COLO668 (cell line): ENCODE data around the gene SLC38A10.

Source experiments
- DNase-seq: peaks from one replicate; lab custom pipeline; 2025; ENCODE audit not compliant: unreplicated experiment; lab: John Stamatoyannopoulos, UW

SLC38A10 gene

DNA sequence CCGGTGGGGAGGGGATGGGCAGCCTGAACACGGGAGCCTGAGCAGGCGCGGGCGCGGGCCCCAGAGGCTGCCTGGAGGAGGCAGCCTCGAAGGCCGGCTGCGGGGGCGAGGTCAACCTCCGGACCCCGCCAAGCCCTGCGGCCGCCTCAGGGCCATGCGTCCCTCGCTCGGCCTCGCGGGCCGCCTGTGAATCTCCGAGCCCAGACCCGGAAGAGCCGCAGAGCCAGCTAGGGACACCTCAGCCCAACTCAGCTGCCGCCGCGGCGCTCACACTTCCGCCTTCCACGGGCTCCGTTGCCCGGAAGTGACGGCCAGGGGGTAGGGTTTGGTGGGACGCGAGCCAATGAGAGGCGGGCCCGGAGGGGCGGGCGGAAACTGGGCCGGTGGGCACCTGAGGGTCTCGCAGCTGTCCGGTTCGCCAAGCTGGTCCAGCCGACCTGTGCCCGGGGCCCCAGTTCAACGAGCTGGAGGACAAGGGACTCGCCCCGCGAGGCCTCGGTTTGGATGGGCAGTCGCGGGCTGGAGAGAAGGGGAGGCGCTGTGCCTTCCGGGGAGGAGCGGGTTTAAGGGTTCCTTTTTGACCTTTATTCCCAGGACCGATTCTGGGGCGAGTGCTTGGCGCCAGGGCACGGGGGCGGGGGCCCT is at the start of gene SLC38A10:
Gene SLC38A10 (minus strand): TSS at position 277 of the 645 bp plus-strand sequence. CDS start 386 bp downstream, outside the sequence.
- DNase-seq, result peak; percentile 86

DNA sequence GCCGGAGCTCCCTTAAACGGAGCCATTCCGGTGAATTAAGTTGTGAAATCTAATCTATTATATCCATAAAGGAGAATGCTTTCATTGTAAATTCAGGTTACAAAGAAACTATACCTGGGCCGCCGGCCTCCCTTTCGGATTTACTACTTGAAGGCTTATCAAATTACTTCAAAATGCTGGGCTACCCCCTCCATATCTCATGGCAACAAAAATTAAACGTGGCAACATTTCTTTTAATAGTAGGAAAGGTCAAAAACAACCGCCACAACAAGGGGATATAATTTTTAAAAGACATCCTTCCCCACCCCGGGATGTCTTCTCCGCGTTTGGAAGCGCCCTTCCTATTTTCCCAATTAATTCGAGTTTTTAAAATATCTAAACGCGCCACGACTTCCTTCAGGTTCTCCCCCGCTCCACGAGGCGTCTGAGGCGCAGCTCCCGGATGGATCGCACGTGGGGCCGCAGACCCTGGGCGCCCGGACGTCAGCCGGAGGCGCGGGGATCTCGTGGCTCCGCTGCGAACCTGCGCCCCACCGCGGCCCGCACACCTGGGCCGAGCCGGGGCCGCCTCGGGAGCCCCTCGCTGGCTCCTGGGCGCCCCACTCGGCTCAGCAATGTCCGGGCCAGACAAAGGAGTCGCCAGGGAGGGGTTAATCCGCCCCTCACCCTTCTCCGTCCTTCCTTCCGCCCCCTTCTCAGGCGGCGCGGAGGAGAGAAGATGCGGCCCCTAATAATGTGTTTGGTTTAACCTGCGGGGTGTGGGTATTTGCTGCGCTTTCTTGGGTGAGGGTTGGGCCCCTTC is 47.4 kb upstream of the SLC38A10 start:
- DNase-seq, result peak; percentile 42

DNA sequence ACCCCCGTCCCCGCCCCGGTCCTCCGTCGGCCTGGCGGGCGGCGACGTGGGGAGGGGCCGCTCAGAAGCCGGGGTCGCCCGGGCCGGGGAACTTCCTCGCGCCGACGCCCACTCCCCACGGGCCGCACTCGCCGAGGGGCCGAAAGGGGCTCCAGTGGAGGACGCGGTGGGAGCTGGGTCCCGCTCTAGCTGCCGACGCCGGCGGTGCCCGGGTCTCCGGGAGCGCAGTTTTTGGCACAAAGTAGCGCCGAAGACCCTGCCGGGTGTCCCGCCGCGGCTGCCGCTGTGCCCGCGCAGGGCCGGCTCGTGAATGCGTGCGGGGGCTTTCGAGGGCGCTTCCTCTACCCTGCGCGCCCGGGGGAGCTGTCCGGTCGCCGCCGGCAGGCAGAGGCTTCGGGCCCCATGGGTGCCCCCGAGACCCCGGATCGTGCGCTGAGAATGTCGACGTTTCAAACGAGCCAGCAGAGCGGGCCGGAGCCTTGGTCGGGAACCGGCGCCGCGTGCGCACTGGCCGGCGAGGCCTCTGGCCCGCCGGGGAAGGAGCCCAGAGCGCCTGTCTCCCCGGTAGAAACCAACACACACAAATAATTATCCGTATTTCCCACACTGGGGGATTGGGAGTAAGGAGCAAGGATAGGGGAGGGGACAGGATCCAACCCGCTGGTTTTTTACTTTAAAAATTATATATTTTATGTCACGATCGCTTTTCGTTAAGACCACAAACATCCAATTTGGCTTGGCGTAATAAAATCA is 46.6 kb upstream of the SLC38A10 start:
- no peak for DNase-seq

DNA sequence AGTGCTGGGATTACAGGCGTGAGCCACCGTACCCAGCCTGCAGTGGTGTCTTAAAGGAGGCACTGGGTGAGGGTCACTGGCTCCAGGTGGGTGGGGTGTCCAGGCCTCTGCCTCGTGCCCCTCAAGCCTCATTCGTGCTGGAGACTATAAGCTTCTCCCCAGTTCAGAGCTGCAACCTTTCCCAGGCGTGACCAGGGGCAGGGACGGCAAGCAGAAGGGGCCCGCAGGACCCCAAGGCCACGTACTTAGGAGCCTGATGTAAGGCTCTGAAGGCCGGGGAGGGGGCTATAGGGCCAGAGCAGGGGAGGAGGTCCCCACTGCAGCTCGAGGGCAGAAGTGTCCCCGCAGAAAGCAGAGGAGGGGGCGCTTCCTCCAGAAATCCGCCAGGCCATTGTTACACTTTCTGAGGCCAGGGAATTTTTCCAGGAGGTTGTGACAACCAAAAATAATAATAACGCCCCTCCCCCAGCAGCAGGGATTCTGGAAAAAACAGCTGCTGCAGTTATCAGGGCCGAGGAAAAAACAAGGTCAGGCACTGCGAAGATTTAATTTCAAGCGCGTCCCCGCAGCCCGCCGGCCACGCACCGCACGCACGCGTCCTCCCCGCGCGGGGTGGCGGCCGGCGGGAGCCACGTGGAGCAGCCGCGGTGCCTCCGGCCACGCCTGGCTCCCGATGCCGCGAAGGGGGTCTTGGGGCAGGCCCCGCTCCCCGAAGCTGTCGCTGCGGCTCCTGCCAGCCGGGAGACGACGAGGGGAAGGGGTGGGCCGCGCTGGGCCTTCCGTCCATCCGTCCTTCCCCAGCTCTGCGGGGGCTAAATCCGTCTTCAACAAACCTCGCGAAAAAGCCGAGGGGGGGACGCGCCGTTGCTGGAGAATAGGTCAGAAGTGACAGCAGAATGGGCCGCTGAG is 45.8 kb upstream of the SLC38A10 start:
- DNase-seq, result no peak

DNA sequence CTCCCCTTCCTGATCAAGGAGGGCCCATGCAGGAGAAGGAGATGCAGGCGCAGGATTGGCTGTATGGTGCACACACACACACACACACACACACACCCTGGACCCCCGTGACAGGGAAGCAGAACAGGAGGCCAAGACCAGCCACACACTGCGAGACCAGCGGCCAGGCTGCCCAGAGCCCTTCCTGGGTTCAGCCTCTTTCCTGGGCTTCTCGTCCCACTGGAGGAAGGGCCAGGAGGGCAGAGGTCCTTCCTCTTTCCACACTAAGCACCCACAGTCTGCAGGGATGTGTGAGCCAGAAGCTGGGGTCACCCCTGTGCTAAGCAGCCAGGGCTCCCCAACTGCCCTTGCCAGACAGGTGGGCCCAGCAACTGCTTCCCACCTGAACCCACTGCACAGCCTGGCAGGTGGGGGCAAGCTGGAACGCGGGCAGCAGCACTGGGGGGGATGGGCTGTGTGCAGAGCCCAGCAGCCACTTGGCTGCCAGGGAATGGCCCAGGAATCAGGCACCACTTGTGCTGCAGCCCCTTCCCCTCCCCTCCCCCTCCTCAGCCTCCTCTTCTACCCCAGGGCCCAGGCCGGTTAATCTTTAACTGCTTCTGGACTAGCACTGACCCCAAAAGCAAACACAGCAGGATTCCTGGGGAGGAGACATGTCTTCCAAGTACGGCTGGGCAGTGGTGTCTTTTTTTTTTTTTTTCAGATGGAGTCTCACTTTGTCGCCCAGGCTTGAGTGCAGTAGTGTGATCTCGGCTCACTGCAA is 44.6 kb upstream of the SLC38A10 start:
- peak; percentile 44 for DNase-seq

DNA sequence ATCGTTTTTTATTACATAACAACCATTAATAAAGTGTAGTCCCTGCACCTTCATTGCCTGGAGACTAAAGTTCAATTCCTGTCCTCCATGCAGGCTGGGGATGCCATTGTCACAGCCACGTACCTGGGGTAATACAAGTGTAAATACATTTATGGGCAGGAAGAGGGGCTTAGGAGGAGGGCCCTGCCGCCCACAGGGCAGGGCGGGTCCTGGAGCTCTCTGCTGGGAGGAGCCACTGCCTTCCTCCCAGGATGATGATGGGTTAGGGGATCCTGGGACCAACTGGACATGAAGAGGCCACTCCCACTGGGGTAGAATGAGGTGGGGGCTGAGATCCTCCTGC is 44.1 kb upstream of the SLC38A10 start:
- DNase-seq, result no peak

DNA sequence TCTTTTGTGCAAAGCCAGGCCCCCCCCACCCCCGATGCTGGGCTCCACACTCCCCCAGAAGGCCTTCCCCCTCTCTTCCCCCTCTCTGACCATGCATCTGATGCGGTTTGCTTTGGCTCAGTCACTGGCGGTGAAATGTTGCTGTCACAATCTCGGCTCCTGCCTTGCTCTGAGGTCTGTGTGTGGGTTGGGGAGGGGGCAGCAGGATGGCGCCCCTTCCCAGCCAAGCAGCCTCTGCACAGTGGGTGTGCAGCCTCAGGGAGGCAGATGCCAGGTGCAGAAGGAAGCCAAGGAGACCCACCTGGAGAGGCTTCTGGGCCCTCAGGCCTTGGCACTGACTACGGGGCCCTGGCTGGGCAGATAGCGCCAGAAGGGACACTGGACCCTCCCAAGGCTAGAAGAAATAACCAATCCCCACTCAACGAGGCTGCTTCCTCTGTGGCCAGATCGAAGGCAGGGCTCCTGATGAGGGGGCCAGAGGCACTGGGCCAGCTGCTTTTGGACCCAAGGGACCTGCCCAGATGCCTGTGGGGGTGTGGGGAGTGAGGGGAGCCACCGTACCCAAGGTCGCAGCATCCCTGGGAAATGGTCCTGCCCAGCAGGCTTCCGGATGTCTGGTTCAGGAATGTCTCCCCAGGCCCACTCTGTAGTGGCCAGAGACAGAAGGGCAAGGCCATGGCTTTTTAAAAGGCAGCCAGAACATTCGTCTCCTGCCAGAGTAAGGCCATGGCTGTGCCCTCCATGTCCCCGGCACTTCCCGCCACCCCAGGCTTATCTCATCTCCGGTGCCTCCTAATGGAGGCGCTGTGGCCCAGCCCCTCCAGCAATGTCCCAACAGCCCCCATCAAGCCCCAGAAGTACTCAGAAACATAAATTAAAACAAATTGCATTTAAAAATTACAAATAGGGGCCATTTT is 43.4 kb upstream of the SLC38A10 start:
- DNase-seq, result no peak

DNA sequence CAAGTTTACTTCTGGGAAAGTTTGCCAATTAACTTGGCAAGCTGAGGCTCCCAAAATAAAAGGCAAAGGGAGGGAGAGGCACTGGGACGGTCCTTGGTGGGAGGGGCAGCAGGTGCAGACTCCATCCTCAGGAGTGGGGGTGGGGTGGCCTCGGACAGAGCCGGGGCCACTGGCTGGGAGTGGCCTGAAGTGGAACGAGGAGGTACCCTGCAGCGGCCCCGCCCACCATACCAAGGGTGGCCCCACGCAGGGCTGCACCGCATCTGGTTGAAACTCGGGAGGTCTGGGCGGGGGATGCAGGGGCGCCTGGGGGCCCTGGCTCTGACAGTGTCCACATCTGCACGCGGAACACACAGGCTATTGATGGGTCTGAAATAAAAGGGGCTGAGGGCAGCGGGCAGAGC is 42.4 kb upstream of the SLC38A10 start:
- peak; percentile 45 for DNase-seq

DNA sequence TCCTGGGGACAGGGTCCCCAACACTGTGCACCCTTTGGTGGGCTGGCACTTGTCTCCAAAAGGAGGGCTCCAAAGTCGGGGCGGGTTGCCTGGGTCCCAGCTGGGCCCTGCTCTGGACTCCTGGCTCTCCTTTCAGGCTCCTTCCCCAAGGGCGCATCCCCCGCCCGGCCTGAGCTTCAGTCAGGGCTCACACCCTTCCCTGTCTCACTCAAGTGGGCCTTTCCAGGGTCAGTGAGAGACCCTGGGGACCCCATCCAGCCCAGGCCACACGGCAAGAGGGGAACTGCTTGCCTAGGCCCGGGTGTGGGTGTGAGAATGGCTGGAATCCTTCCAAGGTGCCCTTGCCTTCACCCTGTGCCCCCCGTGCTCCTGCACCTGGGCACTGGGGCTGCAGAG is 41.8 kb upstream of the SLC38A10 start:
- DNase-seq, result no peak

DNA sequence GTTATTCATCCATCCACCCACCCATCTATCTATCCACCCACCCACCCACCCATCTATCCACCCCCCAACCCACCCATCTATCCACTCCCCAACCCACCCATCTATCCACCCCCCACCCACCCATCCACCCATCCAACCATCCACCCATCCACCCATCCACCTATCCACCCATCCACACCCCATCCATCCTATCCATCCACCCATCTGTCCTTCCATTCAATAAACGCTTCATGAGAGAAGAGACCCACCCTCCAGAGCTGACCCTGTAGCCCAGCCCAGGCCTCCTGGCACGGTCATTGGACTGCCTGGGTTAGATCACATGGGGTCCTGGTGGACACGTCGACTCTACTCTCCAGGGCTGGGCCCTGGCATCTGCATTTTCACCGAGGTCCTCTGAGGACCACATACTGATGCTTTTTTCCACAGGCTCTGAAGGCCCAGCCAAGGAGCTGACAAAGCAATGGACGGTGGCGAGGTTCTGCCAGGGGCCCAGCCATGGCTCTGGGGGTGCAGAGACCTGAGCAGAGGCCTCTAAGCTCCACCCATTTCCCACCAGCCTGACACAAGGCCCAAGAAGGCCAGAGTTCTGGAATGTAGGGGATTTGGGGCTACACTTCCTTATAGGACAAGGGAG is 41.3 kb upstream of the SLC38A10 start:
- DNase-seq, result no peak

DNA sequence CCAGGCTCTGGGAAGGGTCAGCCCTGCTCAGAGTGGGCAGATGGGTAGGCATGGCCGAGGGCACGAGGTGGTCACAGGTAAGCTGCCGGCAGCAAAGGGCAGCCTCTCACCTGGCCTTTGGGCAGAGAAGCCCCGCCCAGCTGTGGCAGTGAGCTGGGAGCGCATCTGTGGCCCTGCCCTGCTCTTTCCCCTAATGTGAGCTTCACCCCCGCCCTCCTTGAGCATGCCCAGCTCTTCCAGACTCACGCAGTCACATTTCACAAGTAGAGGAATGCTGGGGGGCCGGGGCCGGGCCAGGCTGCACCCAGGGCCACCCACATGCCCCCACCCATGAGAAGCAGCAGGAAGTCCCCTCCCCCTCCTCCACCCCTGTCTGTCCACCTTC is 40.7 kb upstream of the SLC38A10 start:
- peak; percentile 51 for DNase-seq

DNA sequence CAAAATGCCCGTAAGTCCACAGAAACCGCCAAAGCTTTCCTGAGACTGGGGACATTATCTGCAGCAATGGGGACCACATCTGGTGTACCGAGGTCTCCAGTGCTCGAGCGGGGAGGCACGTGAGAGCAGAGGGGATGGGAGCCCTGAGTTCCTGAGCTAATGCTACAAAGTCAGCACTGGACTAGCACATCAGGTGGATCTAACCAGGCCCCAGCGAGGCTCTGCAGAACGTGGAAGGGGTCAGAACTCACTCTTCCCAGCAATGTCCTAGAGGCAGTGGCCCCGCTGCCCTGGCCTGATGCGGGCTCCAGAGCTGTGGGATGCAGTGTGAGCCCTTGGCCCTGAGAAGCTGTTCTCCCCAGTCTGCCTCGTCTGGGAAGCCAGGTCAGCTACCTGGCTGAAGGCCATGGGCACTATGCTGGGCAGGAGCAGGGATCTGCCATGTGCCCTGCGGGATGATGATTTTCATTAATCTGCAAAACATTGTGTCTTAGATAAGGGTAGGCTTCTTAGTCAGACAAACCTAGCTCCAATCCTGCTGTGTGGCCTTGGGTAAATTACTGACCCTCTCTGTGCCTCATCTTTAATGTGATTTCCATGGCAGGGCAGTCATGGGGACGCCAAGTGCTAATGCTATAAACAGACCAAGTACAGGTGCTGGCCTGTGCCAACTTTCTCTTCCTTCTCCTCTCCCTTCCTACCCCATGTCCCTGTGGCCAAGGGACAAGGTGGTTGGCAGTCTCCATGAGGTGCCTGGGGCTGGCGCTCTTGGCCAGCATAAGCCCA is 40.1 kb upstream of the SLC38A10 start:
- DNase-seq, result no peak

DNA sequence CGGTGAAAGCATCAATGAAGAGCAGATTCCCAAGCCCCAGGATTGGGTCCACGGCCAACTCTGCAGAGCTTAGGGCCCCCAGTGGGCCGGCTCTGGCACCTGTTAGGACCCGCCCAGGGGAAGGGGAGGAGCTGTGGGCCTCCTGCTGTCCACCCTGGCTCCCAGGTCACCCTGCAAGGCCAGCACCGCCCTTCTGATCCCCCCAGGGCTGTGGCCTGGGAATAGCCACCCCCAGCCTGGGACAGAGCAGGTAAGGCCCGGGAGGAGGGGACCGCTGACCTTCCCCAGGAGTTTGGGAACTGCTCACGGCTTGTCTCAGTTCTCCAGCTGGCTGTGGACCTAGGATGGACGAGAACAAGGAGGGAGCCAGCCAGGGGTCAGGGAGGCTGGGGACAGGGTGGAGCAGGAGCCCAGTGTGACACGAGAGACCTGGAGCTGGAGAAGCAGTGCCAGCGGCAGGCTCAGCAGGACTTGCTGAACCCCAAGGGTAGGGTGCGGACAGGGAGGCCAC is 39.3 kb upstream of the SLC38A10 start:
- no peak for DNase-seq

DNA sequence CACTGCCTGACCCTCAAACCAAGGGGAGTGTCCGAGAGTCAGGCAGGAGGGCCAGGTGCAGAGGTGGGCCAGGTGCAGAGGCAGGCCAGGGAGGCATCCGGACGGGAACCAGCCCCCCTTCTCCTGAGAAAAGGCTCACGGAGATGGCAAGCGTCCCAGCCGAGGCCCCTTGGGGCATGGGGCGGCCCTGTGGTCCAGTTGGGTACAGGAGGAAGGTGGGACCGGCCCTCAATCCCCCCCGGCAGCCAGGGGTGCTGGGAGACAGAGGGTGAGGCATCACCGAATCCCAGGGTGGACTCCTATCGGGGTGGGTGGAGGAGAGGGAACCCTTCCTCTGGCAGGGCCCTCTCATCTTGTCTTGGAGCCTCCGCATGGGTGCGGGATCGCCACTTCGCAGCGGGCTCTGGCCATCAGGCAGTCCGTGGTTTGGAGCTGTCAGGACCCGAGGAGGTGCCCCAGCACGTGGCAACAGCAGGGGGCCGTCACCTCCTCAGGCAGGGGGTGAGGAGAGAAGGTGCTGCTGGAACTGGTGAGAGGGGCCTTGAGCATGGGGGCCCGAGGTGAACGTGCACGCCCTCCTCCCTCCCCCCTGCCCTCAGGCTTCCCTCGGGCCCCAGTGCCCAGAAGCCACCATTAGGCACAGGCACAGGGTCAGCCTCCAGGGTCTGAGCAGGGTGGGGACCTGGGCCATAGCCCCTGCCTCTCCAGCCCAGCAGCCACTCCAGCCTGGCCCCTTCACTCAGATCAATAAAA is 38.7 kb upstream of the SLC38A10 start:
- DNase-seq, result no peak

DNA sequence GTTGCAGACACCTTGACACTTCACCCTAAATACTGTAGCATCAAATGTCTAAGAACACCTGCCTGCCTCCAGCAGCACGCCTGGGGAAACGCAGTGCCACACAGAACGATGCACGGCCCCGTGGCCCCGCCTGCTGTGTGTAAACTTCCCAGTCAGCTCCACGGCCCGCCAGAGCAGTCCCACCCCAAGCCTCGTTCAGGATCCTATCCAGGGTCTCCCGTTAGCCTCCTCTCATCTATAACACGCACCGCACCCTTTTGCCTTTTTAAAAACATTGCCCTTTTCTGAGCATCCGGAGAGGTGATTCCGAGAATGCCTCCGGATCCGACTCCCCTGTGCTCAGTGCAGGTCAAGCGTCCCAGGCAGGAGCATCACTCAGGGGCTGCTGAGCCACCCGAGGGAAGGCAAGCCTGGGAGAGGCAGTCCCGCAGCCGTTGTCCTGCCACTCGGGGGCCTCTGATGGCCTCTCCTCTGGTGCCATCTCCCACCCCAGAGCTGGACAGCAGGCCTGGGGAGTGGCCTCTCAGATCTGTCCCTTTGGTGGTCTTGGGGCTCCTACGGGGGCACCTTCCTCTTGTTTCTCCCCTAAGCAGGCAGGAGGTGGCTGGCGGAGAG is 37.9 kb upstream of the SLC38A10 start:
- DNase-seq, result peak; percentile 66

DNA sequence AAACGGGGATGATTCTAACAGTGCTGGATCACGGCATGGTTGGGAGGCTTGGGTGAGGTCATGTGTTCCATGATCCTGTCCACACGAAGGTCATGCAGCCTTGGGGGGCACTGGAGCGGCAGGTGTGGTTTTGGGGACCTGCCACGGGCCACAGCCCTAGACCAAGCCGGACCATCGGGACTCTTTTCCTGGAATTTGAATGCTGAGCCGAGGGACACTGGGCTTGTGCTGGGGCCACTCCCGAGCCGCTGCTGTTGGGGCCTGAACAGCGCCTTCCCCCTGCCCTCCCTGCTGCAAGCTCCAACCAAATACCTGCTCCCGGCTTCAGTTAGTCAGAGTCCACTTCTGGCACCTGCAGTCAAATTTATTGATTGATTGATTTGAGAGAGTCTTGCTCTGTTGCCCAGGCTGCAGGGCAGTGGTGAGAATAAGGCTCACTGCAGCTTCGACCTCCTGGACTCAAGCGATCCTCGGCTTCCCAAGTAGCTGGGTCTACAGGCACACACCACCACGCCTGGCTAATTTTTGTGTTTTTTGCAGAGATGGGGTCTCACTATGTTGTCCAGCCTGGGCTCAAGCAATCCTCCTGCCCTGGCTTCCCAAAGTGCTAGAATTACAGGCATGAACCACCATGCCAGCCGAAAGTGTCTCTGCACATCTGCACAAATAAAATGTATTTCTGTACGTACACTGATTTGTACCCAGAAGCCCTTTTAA is 37.2 kb upstream of the SLC38A10 start:
- peak; percentile 4 for DNase-seq
